Stimulated activated CD8-positive, alpha-beta memory T cell treated with anti-CD3 and anti-CD28 coated beads, Interleukin-15, amount 100 ng/mL, for 48 hours (primary cell): ENCODE measurements around the gene FOXRED1.
"Not testable (repeated sequence)": the region's sequence is repeated elsewhere in the genome, so short reads cannot be mapped to it uniquely, and the experiment has no call there.

Experiments
- DNase-seq, 2 donors: peaks; one replicate each; pipeline ENCODE4 v3.0.0-alpha.2; 2020; ENCODE audit warnings: low read depth in 2 of 2

Gene FOXRED1

DNA sequence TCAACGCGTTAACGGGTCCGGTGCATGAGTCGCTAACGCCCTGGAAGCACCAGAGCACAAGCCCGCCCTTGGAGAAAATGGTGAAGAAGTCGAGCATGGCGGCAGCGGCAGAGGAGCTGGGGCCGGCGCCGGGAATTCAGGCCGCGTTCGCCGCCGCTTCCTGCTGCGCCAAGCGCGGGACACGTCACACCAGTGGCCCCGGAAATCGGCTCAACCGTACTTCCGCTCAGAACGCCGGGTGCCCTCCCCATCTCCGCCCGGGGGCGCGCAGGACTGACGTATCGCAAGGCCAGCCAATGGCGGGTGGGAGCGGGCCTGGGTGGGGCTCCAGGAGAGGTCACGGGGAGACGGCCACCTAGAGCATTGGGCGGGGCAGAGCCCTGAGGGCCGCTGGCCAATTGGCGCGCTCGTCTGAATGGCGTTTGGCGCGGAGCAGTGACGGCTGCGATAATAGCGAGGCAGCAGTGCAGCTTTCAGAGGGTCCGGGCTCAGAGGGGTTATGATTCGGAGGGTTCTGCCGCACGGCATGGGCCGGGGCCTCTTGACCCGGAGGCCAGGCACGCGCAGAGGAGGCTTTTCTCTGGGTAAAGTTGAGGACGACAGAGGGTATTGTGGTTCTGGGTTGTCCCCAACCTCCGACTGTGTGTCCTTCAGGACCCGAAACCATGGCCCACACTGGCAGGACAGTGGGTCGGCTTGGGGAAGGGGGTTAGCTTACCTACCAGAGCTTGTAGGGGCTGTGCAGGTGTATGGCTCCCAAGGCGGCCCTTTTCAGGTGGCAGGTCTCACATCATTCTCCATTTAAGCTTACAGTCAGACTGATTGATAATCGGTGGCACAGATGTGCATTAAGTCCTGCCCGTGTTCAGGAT lies at the start of gene FOXRED1, which contains the start of gene SRPRA:
Gene FOXRED1, plus strand, starts transcription at position 447 of the 872 bp plus-strand sequence. Its CDS starts 53 bp downstream, at position 500.
Gene SRPRA, minus strand, starts transcription at position 188 of the 872 bp plus-strand sequence. Its CDS starts 91 bp downstream, at position 97.
- peak; percentile 100 for DNase-seq

GRCh38 chr11:126219547-126219946 lies 49.4 kb upstream of the FOXRED1 start:
- no peak for DNase-seq

GRCh38 chr11:126224647-126225294 lies 44.2 kb upstream of the FOXRED1 start:
- DNase-seq, result no peak

DNA sequence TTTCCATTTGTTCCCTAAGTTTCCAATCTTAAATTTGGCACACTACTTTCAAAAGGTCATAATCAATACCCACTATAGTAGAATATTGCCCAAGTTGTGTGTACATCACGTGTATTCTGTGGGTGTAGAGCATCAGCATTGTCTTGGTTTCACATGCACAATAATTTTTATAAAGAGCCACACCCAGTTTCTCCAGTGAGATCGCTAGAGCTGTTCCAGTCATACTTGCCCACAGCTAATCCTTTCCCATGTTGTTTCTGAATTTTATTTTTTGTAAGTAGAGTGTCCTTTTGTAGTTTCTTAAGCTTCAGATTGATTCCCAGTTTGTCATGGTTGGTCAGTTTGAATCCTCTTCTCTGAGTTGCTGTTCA lies 43.7 kb upstream of the FOXRED1 start:
- no peak for DNase-seq

GRCh38 chr11:126226334-126227084 lies 42.4 kb upstream of the FOXRED1 start:
- DNase-seq, result no peak

DNA sequence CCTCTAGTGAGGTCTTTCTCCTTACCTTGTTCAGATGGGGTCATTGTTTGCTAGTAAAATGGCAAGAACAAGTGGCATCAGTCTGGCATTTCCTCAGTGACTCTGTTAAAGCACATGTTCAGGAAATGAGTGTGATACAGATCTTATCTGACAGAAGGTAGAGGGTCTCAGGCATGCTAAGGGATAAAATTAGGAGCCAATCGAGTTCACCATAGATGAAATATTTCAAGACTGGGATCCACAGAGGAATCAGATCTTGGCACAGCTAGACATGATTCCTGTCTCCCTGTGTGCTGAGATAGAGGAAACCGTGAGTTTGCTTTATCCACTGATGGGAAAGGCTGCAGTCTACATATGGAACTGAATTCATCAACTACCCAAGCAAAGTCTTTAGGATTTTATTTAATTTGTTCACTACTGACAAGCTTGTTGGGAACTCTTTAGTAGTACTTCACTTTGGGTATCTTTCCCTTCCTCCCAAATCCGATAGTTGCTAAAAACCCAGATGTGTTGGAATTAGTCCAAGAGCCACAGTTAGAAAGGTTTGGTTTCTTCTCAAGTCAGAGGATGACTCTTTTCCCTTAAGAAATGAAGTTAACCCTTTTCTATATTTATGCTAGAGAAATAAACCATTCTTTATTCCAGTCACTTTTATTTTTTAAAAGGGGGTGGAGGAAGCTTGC lies 39.0 kb upstream of the FOXRED1 start:
- no peak for DNase-seq

- no peak for DNase-seq
Observed at GRCh38 chr11:126231725-126232459, 37.1 kb upstream of the FOXRED1 start.

DNA sequence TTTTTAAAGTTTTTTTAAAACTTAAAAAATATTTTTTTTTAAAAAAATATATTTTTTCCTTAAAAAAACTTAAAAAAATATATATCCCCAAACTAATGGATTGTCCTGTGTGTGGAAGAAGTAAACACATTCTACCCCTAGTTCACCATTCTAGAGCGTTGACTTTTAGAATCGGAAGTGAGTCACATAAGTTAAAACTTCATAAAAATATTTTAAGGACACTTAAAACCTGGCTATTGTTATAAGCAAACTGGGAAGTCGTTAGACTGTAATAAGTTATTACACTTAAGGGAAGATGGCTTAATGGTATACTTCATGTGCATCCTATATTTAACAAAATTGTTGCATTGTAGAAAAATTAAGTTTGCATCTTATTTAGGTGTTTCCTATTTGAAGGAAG lies 36.3 kb upstream of the FOXRED1 start:
- DNase-seq, result no peak

GRCh38 chr11:126233391-126233790 lies 35.6 kb upstream of the FOXRED1 start:
- no peak for DNase-seq

GRCh38 chr11:126246636-126247035 lies 22.3 kb upstream of the FOXRED1 start:
- no peak for DNase-seq

DNA sequence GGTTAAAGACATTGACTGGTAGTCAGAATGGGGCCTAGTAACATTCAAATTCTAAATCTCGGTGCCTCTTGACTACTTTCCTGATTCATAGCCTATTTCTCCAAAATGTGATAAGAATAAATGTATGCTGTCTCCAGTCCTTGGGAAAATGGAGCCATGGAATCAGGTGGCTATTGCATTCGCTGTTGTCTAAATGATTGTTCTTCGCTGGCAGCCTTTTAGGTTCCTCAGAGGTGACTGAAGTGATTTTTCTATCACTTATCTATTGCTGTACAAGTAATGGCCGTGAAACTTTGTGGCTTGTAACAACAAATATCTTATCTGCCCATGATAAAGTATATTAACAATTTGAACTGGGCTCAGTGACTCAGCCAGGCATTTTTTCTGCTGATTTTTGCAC lies 15.7 kb upstream of the FOXRED1 start:
- no peak for DNase-seq

DNA sequence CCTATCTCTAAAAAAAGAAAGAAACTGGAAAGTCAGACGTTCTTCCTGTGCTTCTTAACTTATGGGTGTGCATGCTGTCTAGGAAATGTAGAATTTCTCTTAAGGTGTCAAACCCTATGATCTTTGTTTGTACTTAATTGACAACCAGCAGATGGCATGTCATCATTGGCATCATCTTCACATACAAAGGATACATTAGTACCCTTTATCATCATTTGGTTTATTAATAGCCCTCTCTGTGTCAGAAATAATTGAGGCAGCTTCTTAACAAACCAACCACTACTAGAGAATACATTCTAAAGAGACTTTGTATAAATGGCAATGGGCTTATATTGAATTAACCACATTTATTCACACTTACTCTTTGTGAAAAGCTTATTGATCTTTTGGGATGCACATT lies 14.1 kb upstream of the FOXRED1 start:
- no peak for DNase-seq

DNA sequence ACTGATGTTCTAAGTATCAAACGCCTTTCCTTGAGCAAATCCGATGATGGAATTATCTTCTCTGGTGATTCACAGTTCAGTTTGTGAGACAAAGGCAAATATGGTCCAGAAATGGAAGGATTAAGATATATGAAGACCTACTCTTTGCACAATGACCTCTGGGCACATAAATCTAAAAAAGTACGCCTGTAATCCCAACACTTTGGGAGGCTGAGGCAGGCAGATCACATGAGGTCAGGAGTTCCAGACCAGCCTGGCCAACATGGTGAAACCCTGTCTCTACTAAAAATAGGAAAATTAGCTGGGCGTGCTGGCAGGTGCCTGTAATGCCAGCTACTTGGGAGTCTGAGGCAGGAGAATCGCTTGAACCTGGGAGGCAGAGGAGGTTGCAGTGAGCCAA lies 13.4 kb upstream of the FOXRED1 start:
- DNase-seq, result not testable (repeated sequence)

DNA sequence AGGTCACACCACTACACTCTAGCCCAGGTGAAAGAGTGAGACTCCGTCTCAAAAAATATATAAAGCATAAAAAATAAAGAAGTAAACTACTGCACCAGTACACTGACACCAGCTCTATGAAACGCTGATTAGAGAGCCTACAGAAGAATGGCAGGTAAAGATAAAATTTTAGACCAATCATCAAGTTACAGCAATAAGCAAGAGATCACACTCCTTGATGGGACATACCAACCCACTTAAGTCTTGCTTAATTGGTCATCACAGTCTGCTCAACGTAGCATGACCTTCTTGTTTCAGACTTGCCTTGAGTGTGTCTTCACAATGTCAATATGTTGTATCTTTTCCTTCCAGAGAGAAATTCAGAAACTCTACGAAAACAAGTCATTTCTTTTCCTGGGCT lies 12.7 kb upstream of the FOXRED1 start:
- no peak for DNase-seq

- DNase-seq, result no peak
Observed at GRCh38 chr11:126257144-126257543, 11.8 kb upstream of the FOXRED1 start.

DNA sequence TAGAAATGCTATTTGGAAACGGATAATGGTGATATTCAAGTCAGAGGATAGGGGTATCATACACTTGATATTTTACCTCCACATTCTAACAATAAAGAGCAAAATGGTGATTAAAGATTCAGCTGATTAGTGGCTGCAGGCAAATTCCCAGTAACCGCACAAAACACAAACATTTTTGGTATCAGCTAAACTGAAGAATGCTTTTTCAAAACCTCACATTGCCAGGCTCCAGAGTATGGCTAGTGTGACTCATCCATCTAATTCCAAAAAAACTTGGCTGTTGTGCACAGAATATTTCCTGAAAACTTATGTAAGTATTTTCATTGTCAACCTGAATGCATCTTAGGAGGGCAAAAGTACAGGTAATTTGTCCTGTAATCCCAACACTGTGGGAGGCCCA lies 11.2 kb upstream of the FOXRED1 start:
- no peak for DNase-seq

DNA sequence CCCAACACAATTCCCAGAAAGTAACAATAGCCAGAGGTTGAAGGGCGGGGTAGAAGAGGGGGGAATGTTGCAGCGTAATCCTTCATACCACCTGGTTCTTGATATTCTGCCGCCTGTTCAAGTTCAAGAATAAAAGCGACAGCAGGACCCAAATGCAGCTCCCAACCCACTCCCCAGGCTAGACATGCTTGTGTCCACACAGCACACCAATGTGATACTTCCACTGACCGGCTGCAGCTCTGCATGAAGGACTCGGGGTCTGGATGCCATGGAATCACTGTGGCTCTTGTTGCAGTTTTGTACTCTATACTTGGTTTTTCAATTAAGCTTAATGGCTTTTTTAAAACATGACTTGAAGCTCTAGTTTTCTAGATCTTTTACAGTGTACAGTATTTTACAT lies 6.7 kb upstream of the FOXRED1 start:
- no peak for DNase-seq

- no peak for DNase-seq
Observed at GRCh38 chr11:126263489-126263888, 5.5 kb upstream of the FOXRED1 start.

GRCh38 chr11:126265811-126266210 lies 3.1 kb upstream of the FOXRED1 start:
- DNase-seq, result no peak

DNA sequence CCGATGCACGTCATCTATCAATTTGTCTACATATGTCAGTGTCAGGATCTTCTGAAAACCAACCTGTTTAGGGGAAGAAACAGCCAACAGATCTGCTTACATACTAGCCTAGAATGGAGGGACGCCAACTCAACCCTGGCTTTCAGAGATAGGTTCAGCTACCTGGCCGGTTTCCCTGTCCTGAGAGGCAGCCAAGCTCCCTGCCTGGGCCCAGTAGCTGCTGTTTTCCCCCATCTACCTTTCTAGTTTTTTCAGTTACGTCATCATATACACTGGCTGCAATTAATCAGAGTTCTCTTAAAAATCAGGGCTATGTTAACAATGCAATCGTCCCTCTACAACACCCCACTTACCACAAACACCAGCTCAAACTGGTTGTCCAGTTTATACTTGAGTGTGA lies 1.3 kb upstream of the FOXRED1 start:
- DNase-seq, result no peak

DNA sequence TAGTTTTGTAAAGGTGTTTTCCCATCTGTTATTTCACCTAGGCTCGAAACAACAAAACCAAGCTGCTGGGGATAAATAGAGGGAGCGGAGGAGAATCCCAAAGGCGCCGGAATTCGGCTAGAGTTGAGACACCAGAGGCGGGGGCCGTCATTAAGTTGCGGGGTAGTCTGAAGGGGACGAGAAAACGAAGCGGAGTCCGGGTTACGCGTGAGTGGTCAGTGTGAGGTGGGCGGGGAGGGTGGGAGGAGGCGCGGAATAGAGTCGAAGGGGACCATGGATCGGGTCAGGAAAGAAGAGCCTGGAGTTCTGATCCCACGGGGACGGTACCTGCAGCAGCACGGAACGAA lies 620 bp upstream of the FOXRED1 start:
- no peak for DNase-seq
